ENCODE measurements around the gene JPH3. TPM values are rescaled to one million over a fixed set of nuclear protein-coding genes. Genes with fewer than 3 reads are reported as not detected.

Gene JPH3
- total RNA-seq: 68.2 TPM

GRCh38 chr16:87602001-87602775 lies at the start of gene JPH3:
JPH3 (plus strand) TSS chr16:87602508; CDS start chr16:87603147, 639 bp downstream.

Other genes starting within 250 kb of the JPH3 start
- 30.4 TPM for gene FBXO31, start 218.7 kb upstream of the JPH3 start, total RNA-seq
- gene MAP1LC3B, start 210.2 kb upstream of the JPH3 start, total RNA-seq: 33.2 TPM
- gene ZCCHC14, start 109.5 kb upstream of the JPH3 start, total RNA-seq: 66.7 TPM
- 59.8 TPM for gene KLHDC4, start 163.5 kb downstream of the JPH3 start, total RNA-seq